B cell (primary cell): ENCODE results near the gene CACNA1D. TPM values are rescaled to one million over a fixed set of nuclear protein-coding genes. Genes with fewer than 3 reads are reported as not detected.

ENCODE experiments used
- ATAC-seq: fragments of 200-7000 bp; cut with Tn5 transposase; one replicate; pipeline ENCODE4 v1.10.0; 2021; ENCODE audit warnings: low read depth, mild to moderate bottlenecking, moderate number of reproducible peaks, moderate library complexity
- CTCF ChIA-PET: fragments of 350-600 bp; sonication (Branson Sonifier 250); formaldehyde crosslinking; loops from one replicate; lab custom pipeline; 2021; ENCODE audit warnings: antibody characterized with exemption, inconsistent platforms; lab: Charles Lee
- POLR2A ChIA-PET: fragments of 350-600 bp; sonication (Branson Sonifier 250); formaldehyde crosslinking; loops from one replicate; lab custom pipeline; 2021; ENCODE audit warnings: antibody characterized with exemption; lab: Charles Lee
- DNase-seq: peaks from one replicate; pipeline ENCODE4 v3.0.0; 2013
- H2AFZ ChIP-seq: 2 replicates; pipeline ENCODE4 v1.6.1; 2012; ENCODE audit warnings: mild to moderate bottlenecking, low read depth, low read length; ENCODE audit not compliant: insufficient read depth, poor library complexity, severe bottlenecking
- H3K27ac ChIP-seq, 2 donors: 1 replicate in 1 of 2; 2 replicates in 1 of 2; pipeline ENCODE4 v1.5.1; 2012 to 2013; ENCODE audit warnings: low read length in 2 of 2, mild to moderate bottlenecking in 2 of 2, moderate library complexity in 1 of 2
- H3K27me3 ChIP-seq, 4 experiments: fragments of 200-600 bp in 1 of 4; sonication (generic) in 1 of 4; replicated peaks in 1 of 4; 1 replicate in 2 of 4; 2 replicates in 2 of 4; pipeline versions ENCODE4 v1.6.1 to v1.7.0; 2013 to 2016; ENCODE audit warnings: low read length in 3 of 4, mild to moderate bottlenecking in 2 of 4, mixed read lengths in 1 of 4, moderate library complexity in 1 of 4; ENCODE audit not compliant: insufficient read depth in 4 of 4, control insufficient read depth in 3 of 4; ENCODE audit errors: control extremely low read depth in 1 of 4
- H3K36me3 ChIP-seq, 2 experiments: replicated peaks in 1 of 2; 1 replicate in 1 of 2; 2 replicates in 1 of 2; pipeline versions ENCODE4 v1.6.1 to v1.7.1; 2013; ENCODE audit warnings: low read length in 1 of 2; ENCODE audit not compliant: insufficient read depth in 2 of 2, control insufficient read depth in 1 of 2; ENCODE audit errors: control extremely low read depth in 1 of 2, extremely low read depth in 1 of 2
- H3K4me1 ChIP-seq, 2 donors: fragments of 200-600 bp in 1 of 2; sonication (generic) in 1 of 2; 1 replicate in 1 of 2; 2 replicates in 1 of 2; pipeline versions ENCODE4 v1.5.1 to v1.6.1; 2013 to 2017; ENCODE audit warnings: low read length in 2 of 2; ENCODE audit not compliant: control insufficient read depth in 2 of 2, insufficient read depth in 2 of 2
- H3K4me2 ChIP-seq: replicated peaks from 2 replicates; pipeline ENCODE3; 2012; ENCODE audit warnings: mild to moderate bottlenecking, low read depth, low read length; ENCODE audit not compliant: poor library complexity, severe bottlenecking
- H3K4me3 ChIP-seq, 5 experiments: fragments of 200-600 bp in 1 of 5; sonication (generic) in 1 of 5; 1 replicate in 3 of 5; 2 replicates in 2 of 5; pipeline versions ENCODE4 v1.5.1 to v1.7.0; 2011 to 2016; ENCODE audit warnings: low read length in 4 of 5, mild to moderate bottlenecking in 4 of 5, low read depth in 2 of 5, control low read depth in 1 of 5, moderate library complexity in 1 of 5; ENCODE audit not compliant: insufficient read depth in 1 of 5; ENCODE audit errors: control extremely low read depth in 1 of 5, extremely low read depth in 1 of 5
- H3K79me2 ChIP-seq: fragments of 200-600 bp; sonication (generic); one replicate; pipeline ENCODE4 v1.6.0; 2016; ENCODE audit warnings: low read length; ENCODE audit not compliant: control insufficient read depth, insufficient read depth
- H3K9ac ChIP-seq: fragments of 200-600 bp; sonication (generic); 2 replicates; pipeline ENCODE4 v1.6.1; 2017; ENCODE audit warnings: mild to moderate bottlenecking, low read length, moderate library complexity
- H3K9me3 ChIP-seq, 3 donors: one replicate each; pipeline versions ENCODE4 v1.6.1 to v1.7.1; 2013; ENCODE audit warnings: low read length in 2 of 3; ENCODE audit not compliant: control insufficient read depth in 2 of 3, insufficient read depth in 1 of 3; ENCODE audit errors: control extremely low read depth in 1 of 3
- H4K20me1 ChIP-seq: 2 replicates; pipeline ENCODE4 v1.6.0; 2012; ENCODE audit warnings: mild to moderate bottlenecking, low read length; ENCODE audit not compliant: insufficient read depth, control insufficient read depth, poor library complexity, severe bottlenecking
- H3K27ac Mint-ChIP-seq: one replicate; pipeline ENCODE4 v1.8.0; 2021; ENCODE audit warnings: mixed read lengths
- H3K27me3 Mint-ChIP-seq: one replicate; pipeline ENCODE4 v1.8.0; 2021; ENCODE audit warnings: mixed read lengths
- H3K4me1 Mint-ChIP-seq: one replicate; pipeline ENCODE4 v1.8.0; 2021; ENCODE audit warnings: mixed read lengths
- H3K4me3 Mint-ChIP-seq: one replicate; pipeline ENCODE4 v1.8.0; 2021; ENCODE audit warnings: mixed read lengths
- H3K9me3 Mint-ChIP-seq: one replicate; pipeline ENCODE4 v1.8.0; 2022; ENCODE audit warnings: mixed read lengths; ENCODE audit not compliant: insufficient read depth
- CTCF ChIP-seq: fragments of 200-600 bp; IDR thresholded peaks from one replicate; pipeline ENCODE4 v1.8.0; 2022; ENCODE audit warnings: antibody characterized with exemption, mild to moderate bottlenecking
- EZH2 ChIP-seq: IDR thresholded peaks from 2 replicates; pipeline ENCODE4 v1.6.1; 2012; ENCODE audit warnings: borderline replicate concordance, low read depth, mild to moderate bottlenecking, moderate library complexity, low read length; ENCODE audit not compliant: insufficient read depth, poor library complexity, severe bottlenecking
- WGBS: methylation state at CpG from one replicate; pipeline ENCODE4 v1.1.5; 2013; ENCODE audit warnings: missing lambda C conversion rate; ENCODE audit not compliant: insufficient coverage; 5-methylcytosine and 5-hydroxymethylcytosine counted together
- intact Hi-C: fragments of 100-400 bp; cut with micrococcal nuclease; formaldehyde crosslinking; loops from one replicate; pipeline ENCODE4 v1.10.0; 2022
- polyA plus RNA-seq: library from polyadenylated mRNA; depleted of rRNA; stranded (reverse); fragments of >200 nt; gene quantifications from 2 replicates; pipeline ENCODE4 v1.2.3, GENCODE V29; 2012
- total RNA-seq, 2 donors: library from RNA; stranded (reverse); fragments of 120-200 nt in 1 of 2; gene quantifications; 1 replicate in 1 of 2; 2 replicates in 1 of 2; pipeline versions ENCODE4 v1.2.3 to v1.2.4, GENCODE V29; 2013 to 2022

CACNA1D gene
- total and polyA plus RNA-seq, 2 donors (not counting 1 experiment from before 2014, with no cell fraction given): 0.06 to 0.07 TPM

GRCh38 chr3:53802256-53802880, 308.0 kb downstream of the CACNA1D start:
- no peaks in the 10 kb centered on the region for H3K27me3 ChIP-seq
- no peaks in the 10 kb centered on the region for H3K36me3 ChIP-seq
- no peak for DNase-seq
- H3K9me3 ChIP-seq: no peaks in the 10 kb centered on the region
- H3K79me2 ChIP-seq: no peaks in the 10 kb centered on the region
- Mint-ChIP-seq H3K27me3 (peaks cover 4% of the 10 kb centered on the region), H3K27ac (no peak overlapping the region), H3K9me3 (no peaks in the 10 kb centered on the region), H3K4me1 (no peaks in the 10 kb centered on the region), H3K4me3 (no peak overlapping the region)
- no peaks in the 10 kb centered on the region for H4K20me1 ChIP-seq
- H3K4me3 ChIP-seq: no peak overlapping the region
- no peak overlapping the region for H2AFZ ChIP-seq
- CTCF ChIA-PET: no interaction called here
- 87% methylated on average over 8 of the region's 8 CpGs for WGBS
- no peak overlapping the region for H3K9ac ChIP-seq
- no peak for ATAC-seq
- no peak overlapping the region for H3K27ac ChIP-seq
- POLR2A ChIA-PET: no interaction called here
- no peaks in the 10 kb centered on the region for H3K4me1 ChIP-seq
- no peak overlapping the region for H3K4me2 ChIP-seq
- no peak for TF ChIP-seq CTCF
- intact Hi-C loops: no loop called here

- POLR2A ChIA-PET: no interaction called here
These were observed 308.9 kb downstream of the CACNA1D start for GRCh38 chr3:53803124-53803815.

More at GRCh38 chr3:53803124-53803815, 308.9 kb downstream of the CACNA1D start:
- Histone ChIP-seq H3K79me2 (no peaks in the 10 kb centered on the region), H3K36me3 (no peaks in the 10 kb centered on the region), H3K4me3 (no peak overlapping the region), H4K20me1 (no peaks in the 10 kb centered on the region), H3K9me3 (no peaks in the 10 kb centered on the region), H3K4me1 (no peaks in the 10 kb centered on the region), H3K27ac (no peak overlapping the region), H3K27me3 (no peaks in the 10 kb centered on the region), H3K9ac (no peak overlapping the region), H3K4me2 (no peak overlapping the region), H2AFZ (no peak overlapping the region)
- Mint-ChIP-seq H3K27me3 (peaks cover 3% of the 10 kb centered on the region), H3K4me1 (no peaks in the 10 kb centered on the region), H3K9me3 (no peaks in the 10 kb centered on the region), H3K27ac (no peak overlapping the region), H3K4me3 (no peak overlapping the region)
- CTCF ChIA-PET: no interaction called here
- 94% methylated on average over 18 of the region's 18 CpGs for WGBS
- TF ChIP-seq EZH2: no peak
- no peak for TF ChIP-seq CTCF
- intact Hi-C loops: no loop called here
- no peak for ATAC-seq
- DNase-seq: no peak
